HCEC 1CT (cell line): ENCODE results near the gene ALS2CL.
"Not testable (repeated sequence)": the region's sequence is repeated elsewhere in the genome, so short reads cannot be mapped to it uniquely, and the experiment has no call there.

Experiments used
- DNase-seq: peaks from one replicate; pipeline ENCODE4 v3.0.0-alpha.2; 2017

The ALS2CL gene, protein sequence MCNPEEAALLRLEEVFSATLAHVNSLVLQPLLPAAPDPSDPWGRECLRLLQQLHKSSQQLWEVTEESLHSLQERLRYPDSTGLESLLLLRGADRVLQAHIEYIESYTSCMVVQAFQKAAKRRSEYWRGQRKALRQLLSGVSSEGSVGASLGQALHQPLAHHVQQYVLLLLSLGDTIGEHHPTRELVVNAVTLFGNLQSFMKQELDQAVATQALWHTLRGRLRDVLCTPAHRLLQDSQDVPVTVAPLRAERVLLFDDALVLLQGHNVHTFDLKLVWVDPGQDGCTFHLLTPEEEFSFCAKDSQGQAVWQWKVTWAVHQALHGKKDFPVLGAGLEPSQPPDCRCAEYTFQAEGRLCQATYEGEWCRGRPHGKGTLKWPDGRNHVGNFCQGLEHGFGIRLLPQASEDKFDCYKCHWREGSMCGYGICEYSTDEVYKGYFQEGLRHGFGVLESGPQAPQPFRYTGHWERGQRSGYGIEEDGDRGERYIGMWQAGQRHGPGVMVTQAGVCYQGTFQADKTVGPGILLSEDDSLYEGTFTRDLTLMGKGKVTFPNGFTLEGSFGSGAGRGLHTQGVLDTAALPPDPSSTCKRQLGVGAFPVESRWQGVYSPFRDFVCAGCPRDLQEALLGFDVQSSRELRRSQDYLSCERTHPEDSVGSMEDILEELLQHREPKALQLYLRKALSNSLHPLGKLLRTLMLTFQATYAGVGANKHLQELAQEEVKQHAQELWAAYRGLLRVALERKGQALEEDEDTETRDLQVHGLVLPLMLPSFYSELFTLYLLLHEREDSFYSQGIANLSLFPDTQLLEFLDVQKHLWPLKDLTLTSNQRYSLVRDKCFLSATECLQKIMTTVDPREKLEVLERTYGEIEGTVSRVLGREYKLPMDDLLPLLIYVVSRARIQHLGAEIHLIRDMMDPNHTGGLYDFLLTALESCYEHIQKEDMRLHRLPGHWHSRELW

DNA sequence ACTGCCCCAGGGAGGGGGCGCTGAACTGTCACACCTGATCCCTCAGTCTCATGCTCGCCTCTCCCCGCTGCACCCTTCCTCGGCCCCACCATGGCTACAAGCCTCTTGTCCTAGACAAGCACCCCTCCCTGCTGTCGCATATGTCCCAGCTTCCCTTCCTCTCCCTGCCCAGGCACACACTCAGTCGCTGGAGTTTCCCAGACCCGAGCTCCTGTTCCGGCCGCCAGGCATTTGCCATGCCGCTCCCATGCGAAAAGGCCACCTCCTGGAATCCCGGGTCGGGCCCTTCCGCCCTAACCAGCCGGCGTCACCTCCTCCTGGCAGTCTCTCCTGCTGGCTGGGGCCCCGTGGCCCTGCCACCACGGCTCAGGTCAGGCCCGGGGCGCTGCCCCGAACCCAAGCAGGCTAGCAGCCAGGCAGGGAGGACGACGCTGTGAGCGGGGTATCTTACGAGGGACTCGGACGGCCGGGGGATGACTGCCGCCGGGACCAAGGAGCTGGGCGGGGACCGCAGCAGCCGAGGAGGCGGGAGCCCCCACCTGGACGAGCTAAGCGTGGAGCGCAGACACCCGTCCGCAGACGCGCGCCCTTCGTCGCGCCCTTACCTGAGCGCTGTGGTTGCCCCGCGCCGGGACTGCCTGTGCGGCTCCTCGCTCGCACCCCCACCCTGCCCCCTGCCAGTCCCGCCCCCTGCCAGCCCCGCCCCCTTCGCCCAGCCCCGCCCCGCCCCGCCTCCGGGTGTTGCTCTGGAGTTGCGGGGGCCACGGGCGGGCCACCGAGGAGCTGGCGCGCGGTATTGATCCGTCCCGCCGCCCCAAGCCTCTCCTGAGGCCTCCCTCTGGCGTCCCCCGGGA is at the start of gene ALS2CL:
Gene ALS2CL (minus strand): TSS at position 642 of the 854 bp plus-strand sequence. CDS start 4,239 bp downstream, outside the sequence.
- DNase-seq: no peak

DNA sequence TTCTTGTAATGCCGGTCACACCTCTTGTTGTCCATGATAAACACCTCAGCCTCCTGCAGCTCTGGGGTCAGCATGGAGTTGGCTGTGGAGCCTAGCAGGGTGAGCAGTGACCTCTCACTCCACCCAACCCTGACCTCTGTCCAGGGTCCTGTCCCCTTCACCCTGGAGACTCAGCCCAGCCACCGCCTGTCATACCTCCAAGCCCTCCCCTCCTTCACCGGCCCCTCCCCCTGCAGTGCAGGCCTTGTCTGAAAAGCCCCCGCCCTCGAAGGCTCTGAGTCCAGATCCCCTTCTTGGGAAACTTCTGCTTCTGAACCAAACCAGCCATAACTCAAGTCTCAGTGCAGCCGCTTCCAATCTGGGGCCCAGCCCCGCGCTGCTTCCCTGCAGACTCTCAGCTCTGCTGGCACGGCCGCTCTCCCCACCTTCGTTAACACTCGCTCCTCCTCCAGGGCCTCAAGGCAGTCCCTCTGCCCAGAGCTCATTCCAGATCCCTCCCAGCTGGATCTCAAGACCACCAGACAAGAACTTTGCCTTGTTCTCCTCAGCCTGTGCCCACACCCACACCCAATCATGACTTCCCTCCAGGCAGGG is 49.6 kb upstream of the ALS2CL start:
- no peak for DNase-seq

DNA sequence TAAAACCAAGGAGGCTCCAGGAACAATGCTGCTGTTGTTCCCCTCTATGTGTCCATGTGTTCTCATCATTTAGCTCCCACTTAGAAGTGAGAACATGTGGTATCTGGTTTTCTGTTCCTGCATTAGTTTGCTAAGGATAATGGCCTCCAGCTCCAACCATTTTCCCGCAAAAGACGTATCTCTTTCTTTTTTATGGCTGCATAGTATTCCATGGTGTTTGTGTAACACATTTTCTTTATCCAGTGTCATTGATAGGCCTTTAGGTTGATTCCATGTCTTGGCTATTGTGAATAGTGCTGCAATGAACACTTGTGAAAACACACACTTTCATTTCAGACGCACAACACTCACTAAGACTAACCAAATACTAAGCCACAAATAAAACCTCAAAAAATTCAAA is 46.1 kb upstream of the ALS2CL start:
- DNase-seq: not testable (repeated sequence)

DNA sequence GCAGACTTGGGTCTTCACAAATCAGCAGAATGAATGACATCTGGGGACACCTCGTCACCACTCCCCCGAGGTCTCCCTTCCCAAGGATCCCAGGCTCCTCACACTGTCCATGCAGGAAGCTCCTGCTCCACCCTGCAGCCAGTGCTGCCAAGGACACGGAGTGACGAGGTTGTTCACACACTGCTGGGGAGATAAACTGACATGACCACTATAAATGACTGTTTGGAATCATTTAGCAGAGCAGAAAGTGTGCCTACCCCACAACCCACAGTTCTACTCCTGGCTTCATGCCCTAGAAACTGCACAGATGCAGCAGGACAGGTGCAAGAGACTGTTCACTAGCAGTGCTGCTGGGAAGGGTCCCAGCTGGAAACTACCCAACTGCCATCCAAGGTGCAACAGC is 43.9 kb upstream of the ALS2CL start:
- DNase-seq: no peak

DNA sequence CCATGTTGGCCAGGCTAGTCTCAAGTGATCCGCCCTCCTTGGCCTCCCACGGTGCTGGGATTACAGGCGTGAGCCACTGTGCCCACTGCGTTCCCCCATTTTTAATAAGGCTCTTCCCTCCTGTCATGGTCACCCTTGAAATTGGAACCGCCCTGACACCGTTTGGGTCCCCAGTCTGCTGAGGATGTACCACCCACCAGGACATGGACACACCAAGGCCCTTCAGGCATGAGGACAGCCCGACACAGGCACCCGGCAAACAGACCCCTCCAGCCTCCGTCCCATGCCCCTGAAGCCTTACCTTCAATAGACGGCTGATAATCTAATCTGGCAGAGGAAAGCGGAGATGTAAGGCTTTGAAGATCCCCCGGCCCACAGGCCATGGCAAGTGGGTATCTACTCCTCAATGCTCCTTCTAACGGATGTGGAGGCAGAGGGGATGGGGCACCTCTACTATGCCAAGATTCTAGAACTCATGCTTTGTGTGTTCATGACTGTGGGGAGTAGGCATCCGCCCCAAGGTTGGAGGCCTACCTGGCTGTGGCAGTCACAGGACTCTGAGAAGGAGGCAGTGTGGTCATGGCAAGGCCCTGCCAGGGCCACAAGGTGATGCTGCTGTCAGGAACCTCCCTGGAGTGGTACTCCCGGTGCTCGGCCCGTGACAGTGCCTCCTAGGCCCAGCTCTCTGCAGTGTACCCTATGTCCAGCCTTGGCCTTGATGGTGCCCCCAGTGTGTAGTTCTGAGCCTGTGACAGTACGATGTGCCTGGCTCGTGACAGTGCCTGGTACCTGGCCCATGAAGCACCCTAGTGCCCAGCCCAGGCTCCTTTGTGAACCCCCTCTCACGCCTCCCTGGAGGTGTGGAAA is 42.8 kb upstream of the ALS2CL start:
- no peak for DNase-seq

DNA sequence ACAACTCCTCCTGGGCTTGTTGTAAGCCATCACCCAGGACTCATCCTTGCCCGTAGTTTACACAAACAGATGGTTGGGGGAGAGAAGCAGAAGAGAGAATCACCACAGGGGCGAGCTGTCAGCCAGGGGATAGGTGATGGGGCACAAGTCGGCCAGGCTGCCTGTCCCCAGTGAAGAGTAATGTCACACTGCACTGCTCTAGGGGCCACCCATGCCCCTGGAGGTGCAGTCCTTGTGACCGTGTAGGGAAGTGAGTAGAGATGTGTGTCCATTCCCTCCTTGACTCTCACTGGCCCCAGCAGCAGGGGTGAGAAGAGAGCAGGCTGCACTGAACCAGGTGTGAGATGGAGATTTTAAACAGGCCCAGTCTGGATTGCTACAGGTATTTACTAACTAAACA is 41.3 kb upstream of the ALS2CL start:
- no peak for DNase-seq

DNA sequence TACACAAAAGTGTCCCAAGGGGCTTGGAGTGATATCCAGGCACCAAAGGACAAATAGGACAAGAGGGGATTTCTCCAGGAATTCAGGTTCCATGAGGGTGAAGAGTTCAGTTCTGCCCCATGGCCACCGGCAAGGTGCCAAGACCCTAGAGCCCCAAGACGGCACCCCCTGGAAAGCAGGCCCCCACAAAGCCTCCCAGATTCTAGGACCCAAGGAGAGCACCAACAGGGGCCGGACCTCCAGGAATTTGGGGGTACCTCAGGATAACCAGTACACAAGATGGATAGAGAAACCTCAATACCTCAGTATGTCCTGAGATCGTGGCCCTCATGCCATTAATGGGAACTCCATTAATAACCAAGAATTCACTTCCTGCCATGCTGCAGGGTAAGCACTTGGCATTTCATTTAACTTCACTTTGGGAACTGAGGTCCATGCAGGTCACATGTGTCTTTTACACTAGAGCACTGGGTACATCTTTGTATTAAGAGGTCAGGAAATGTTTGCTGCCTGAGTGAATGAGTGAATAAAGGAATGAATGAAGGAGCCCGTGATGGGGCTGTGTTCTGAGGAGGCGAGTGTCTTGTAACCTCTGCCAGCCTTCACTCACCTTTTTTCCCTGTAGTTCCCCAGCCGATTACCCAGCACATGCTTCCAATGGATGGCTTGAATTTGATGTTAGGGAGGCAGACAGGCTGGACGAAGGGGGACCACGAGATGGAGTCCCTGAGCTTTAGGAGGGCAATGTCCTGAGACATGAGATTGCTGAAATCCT is 39.7 kb upstream of the ALS2CL start:
- DNase-seq: peak; percentile 24

DNA sequence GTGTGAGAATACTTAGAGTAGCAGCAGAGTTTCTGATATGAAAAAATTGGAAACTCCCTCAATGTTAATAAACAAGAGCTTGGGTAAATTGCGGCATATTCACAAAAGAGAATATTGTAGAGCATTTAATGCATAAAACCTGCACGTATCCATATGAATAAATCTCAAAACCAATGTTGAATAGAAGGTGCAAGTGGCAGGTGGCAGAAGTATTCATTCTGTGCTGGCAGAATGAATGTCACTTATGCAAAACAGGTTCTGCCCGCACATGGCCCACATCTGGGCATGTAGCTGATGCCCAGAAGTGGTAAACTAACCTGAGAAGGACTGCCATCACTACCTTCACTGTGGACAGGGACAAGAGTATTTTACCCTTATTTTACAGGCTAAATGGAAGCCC is 38.3 kb upstream of the ALS2CL start:
- DNase-seq: no peak

DNA sequence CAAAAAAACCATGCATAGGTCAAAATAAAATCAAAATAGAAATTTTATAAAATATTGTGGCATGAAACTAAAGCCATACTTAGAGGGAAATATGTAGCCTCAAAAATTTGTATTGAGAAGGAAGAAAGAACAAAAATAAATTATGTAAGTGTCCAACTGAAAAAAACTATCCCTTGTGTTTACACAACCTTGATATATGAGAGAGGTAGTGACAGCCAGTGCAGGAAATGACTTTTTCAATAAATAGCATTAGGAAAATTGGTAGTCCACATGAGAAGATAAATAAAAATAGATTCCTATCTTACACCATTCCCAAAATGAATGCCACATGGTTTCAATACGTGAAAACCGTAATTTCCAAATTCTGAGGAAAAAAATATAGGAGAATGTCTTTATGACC is 37.3 kb upstream of the ALS2CL start:
- no peak for DNase-seq

DNA sequence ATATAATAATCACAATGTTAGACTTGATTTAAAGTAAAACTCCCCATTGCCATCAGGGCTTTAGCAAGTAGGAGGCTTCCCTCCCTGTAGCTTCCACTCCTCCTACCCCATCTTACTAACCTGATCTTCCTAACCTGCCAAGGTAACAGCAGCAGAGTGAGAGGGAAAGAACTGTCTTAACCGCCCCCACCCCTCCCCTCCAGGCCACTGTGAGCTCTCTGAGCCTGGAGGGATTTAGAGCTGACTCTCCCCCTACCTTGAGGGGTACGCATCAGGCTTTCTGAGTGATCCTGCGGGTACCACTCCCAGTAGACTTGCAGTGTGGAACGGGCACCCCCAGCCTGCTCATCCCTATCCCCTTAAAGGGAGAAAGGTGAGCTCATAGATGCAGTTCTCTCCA is 35.6 kb upstream of the ALS2CL start:
- no peak for DNase-seq

DNA sequence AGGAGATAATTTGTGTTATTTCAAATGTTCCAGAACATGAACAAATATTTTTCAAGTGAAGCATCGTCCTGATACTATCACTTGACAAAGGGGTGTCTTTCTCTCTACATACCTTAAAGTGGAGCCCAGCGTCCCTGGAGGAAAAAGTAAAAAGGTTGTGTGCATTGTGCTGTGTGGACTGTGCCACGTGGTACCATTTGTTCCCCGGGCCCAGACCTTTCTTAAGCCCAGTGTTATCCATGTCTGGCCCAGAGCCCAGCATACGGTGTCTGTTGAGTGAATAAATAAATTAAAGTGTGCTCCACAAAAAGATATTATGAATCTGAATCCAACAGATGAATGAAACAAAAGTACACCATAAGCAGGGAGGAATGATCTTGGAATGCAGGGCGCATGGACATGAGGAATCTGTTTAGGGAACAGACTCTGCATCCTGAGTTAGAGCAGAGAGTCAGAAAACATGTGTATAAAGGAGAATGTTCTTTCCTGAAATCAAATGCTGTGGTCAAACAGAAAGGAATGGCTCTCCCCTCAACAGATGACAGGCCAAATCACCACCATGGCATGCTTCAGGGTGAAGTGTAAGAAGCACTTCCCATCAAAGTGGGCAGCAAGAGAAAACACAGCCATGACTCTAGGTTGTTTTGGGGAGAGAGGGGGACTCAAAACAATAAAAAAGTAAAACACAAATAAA is 32.3 kb upstream of the ALS2CL start:
- DNase-seq: peak; percentile 4

DNA sequence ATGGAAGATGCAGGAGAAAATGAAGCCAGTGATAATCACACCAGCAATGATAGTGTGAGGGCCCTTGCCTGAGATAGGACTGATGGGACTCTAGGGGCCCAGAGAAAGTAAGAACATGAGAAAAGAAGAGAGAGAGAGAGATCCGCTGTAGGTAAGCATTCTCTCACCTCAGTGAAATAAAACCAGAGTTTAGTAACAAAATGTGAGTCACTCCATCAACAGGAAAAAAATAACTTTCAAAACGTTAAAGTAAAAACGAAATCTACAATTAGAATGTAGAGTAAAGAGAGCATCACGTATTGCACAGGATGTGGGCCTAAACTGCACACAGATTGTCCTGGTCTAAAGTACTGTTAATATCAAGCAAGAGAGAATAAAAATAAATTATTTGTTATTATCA is 30.9 kb upstream of the ALS2CL start:
- DNase-seq: no peak

DNA sequence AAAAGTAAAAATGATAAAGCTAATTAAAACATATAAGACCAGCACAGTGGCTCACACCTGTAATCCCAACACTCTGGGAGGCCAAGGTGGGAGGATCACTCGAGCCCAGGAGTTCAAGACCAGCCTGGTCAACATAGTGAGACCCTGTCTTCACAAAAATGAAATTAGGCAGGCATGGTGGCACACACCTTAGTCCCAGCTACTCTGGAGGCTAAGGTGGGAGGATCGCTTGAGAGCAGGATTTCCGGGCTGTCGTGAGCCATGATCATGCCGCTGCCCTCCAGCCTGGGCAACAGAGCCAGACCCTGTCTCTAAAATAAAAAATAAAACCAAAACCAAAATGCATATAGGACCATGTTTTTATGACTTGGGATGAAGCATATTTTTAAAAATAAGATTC is 29.0 kb upstream of the ALS2CL start:
- DNase-seq: no peak

DNA sequence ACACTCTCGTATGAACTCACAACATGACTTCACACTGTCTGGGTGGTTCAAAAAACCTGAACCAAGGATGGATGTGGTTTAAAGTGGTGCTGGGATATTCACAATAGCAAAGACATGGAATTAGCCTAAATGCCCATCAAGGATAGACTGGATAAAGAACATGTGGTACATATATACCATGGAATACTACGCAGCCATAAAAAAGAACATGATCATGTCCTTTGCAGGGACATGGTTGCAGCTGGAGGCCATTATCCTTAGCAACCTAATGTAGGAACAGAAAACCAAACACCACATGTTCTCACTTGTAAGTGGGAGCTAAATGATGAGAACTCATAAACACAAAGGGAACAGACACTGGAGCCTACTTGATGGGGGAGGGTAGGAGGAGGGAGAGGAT is 27.5 kb upstream of the ALS2CL start:
- DNase-seq: no peak

DNA sequence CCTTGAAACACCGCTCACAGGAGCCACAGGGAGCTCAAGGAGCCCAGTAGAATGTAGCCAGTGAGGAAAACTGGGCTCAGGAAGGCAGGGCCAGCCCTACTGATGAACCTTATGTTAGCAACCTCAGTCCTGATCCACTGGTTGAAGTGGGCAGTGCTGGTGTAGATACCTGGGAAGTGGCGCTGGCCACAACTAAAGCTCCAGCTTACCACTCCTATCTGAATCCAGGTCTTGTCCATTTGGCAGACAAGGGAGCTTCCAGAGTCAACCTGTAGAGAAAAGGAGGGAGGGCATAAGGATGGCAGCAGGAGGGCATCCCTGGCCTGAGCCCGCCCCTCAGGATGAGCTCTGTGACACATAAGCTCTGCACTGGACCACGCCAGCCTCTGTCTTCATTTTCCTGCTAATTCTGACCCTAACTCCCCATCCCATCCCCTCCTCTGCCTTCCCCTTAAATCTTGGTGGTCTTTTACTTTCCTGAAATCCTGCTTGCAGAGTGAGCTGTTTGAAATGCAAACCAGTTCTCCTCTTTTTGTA is 26.3 kb upstream of the ALS2CL start:
- DNase-seq: no peak

DNA sequence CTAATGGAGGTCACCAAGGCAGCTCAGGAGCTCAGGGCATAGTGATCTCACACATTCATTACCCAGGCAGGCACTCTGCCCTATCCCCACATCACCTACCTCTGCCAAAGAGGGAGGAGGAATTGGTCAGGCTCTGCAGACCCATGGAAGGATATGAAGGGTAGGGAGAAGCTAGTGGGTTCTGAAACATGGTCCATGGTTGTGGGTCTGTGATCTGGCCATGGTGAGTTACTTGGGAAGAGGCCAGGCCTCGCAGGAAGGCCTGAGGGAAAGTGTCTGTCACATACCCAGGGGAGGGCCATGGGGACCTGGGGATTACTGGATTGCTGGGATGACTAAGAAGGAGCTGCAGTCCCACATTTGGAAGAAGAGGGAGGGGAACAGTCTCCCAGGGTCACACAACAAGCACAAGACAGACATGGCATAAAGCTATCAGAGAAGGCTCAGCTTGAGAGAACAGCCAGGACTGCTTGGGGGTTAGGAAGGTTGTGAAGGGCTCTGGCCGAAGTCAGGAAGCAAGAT is 25.6 kb upstream of the ALS2CL start:
- no peak for DNase-seq

DNA sequence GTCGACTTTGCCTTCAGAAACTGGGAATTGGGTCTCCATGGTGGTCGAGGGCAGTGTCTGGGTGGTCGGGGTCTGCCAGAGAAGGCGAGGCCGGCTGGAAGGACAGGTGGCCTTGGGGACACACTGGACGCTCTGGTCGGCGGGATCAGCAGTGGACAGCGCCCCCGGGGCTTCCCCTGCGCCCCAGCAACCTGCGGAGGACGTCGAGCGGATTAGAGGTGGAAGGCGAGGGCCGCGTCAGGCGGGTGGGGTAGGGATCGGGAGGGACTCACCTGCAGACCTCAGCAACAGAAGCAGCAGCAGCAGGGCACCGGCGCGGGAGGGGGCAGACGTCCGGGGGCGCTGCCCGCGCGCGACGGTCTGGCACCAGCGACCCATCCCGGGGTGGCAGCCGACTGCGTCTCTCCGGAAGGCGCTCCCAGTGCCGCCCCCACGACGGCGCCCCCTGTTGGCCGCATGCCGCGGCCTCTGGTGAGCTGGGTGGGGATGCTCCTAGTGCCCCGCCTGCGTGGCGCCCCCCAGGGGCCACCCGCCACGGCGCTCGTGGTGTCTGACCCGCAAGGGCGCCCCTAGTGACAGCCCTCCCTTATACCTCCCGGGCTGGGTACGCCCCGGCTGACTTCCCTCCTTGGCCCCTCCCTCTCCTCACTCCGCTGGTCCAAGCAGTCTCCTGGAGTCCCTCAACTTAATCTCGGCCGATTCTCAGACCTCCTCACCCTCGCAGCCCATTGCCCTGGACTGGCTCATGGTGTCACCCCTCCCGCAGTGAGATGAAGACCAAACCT is 24.2 kb upstream of the ALS2CL start, which contains the start of gene PRSS50:
Gene PRSS50 (minus strand): TSS at position 423 of the 785 bp plus-strand sequence. CDS start 45 bp downstream, at position 378.
- no peak for DNase-seq
